Activated CD4-positive, alpha-beta T cell treated with anti-CD3 and anti-CD28 coated beads, Interleukin-2, amount 10 ng/mL, durations not matched to agents 7 days and 5 days (primary cell): ENCODE measurements around the gene FBXW5. TPM values are rescaled to one million over a fixed set of nuclear protein-coding genes. Genes with fewer than 3 reads are reported as not detected.

Experiments used
- CTCF ChIA-PET: fragments of 350-600 bp; sonication (Branson Sonifier 250); formaldehyde crosslinking; loops from one replicate; lab custom pipeline; 2021; ENCODE audit warnings: antibody characterized with exemption; lab: Charles Lee
- POLR2A ChIA-PET: fragments of 350-600 bp; sonication (Branson Sonifier 250); formaldehyde crosslinking; loops from one replicate; lab custom pipeline; 2021; ENCODE audit warnings: antibody characterized with exemption; lab: Charles Lee
- DNase-seq: peaks from one replicate; pipeline ENCODE4 v3.0.0-alpha.2; 2020
- H3K27ac Mint-ChIP-seq: one replicate; pipeline ENCODE4 v1.8.0; 2021; ENCODE audit warnings: mild to moderate bottlenecking, moderate library complexity, mixed read lengths
- H3K27me3 Mint-ChIP-seq: one replicate; pipeline ENCODE4 v1.8.0; 2021; ENCODE audit warnings: mixed read lengths
- H3K36me3 Mint-ChIP-seq: one replicate; pipeline ENCODE4 v1.8.0; 2021; ENCODE audit warnings: low read depth, mixed read lengths
- H3K4me1 Mint-ChIP-seq: one replicate; pipeline ENCODE4 v1.8.0; 2021; ENCODE audit warnings: mixed read lengths
- H3K4me3 Mint-ChIP-seq: one replicate; pipeline ENCODE4 v1.8.0; 2021; ENCODE audit warnings: mild to moderate bottlenecking, moderate library complexity, mixed read lengths
- H3K9me3 Mint-ChIP-seq: one replicate; pipeline ENCODE4 v1.8.0; 2021; ENCODE audit warnings: mixed read lengths
- total RNA-seq, 2 experiments: library from RNA; stranded (reverse); gene quantifications; one replicate each; pipeline ENCODE4 v1.2.3, GENCODE V29; 2021

Gene FBXW5
- total RNA-seq, 2 experiments from 2014 or later: 116 to 123 TPM

- Mint-ChIP-seq H3K4me3 (no peak overlapping the region), H3K27me3 (peaks cover 3% of the 10 kb centered on the region), H3K27ac (no peak overlapping the region), H3K4me1 (peaks cover 48% of the 10 kb centered on the region), H3K9me3 (no peaks in the 10 kb centered on the region), H3K36me3 (no peaks in the 10 kb centered on the region)
- ChIA-PET CTCF (interaction anchor here (1.3 to 1.9 kb wide), 2 partner anchors 65 to 72 kb away, joined by 3 to 4 read pairs; no protein-coding TSS in a partner anchor), POLR2A (no interaction called here)
- no peak for DNase-seq
Measured at GRCh38 chr9:136963751-136964150, 19.2 kb upstream of the FBXW5 start.

GRCh38 chr9:136963341-136963740 is 18.8 kb upstream of the FBXW5 start:
- peaks cover 49% of the 10 kb centered on the region for H3K4me1 Mint-ChIP-seq
- no peaks in the 10 kb centered on the region for H3K36me3 Mint-ChIP-seq
- peak overlapping the region; percentile 31 for H3K27ac Mint-ChIP-seq
- no peaks in the 10 kb centered on the region for H3K9me3 Mint-ChIP-seq
- CTCF ChIA-PET: interaction anchor here (1.3 to 1.9 kb wide), 2 partner anchors 66 to 72 kb away, joined by 3 to 4 read pairs; no protein-coding TSS in a partner anchor
- POLR2A ChIA-PET: no interaction called here
- no peak for DNase-seq
- H3K27me3 Mint-ChIP-seq: peaks cover 3% of the 10 kb centered on the region
- H3K4me3 Mint-ChIP-seq: no peak overlapping the region

GRCh38 chr9:136962701-136963248 is 18.2 kb upstream of the FBXW5 start:
- peaks cover 49% of the 10 kb centered on the region for H3K4me1 Mint-ChIP-seq
- peaks cover 3% of the 10 kb centered on the region for H3K27me3 Mint-ChIP-seq
- CTCF ChIA-PET: interaction anchor here (1.3 kb wide), 1 partner anchor 66 kb away, joined by 3 read pairs; no protein-coding TSS in a partner anchor
- peak overlapping the region; percentile 31 for H3K27ac Mint-ChIP-seq
- no peak for DNase-seq
- no peaks in the 10 kb centered on the region for H3K9me3 Mint-ChIP-seq
- POLR2A ChIA-PET: no interaction called here
- H3K36me3 Mint-ChIP-seq: no peaks in the 10 kb centered on the region
- H3K4me3 Mint-ChIP-seq: no peak overlapping the region

- H3K27me3 Mint-ChIP-seq: peaks cover 3% of the 10 kb centered on the region
- CTCF ChIA-PET: interaction anchor here (1.3 kb wide), 1 partner anchor 67 kb away, joined by 3 read pairs; no protein-coding TSS in a partner anchor
- POLR2A ChIA-PET: no interaction called here
Measured at GRCh38 chr9:136962163-136962562, 17.6 kb upstream of the FBXW5 start.

GRCh38 chr9:136961279-136962065 is 16.9 kb upstream of the FBXW5 start:
- DNase-seq: no peak
- Mint-ChIP-seq H3K27me3 (peaks cover 3% of the 10 kb centered on the region), H3K36me3 (peaks cover 3% of the 10 kb centered on the region), H3K4me3 (no peak overlapping the region), H3K4me1 (peaks cover 48% of the 10 kb centered on the region), H3K27ac (peak overlapping the region; percentile 41), H3K9me3 (peaks cover 4% of the 10 kb centered on the region)
- POLR2A ChIA-PET: no interaction called here
- CTCF ChIA-PET: no interaction called here

More at GRCh38 chr9:136962163-136962562, 17.6 kb upstream of the FBXW5 start:
- H3K4me1 Mint-ChIP-seq: peaks cover 49% of the 10 kb centered on the region
- DNase-seq: no peak
- H3K36me3 Mint-ChIP-seq: no peaks in the 10 kb centered on the region
- H3K4me3 Mint-ChIP-seq: no peak overlapping the region
- H3K27ac Mint-ChIP-seq: no peak overlapping the region
- no peaks in the 10 kb centered on the region for H3K9me3 Mint-ChIP-seq

GRCh38 chr9:136960938-136961275 is 16.4 kb upstream of the FBXW5 start:
- ChIA-PET CTCF (interaction anchor here (0.5 to 0.9 kb wide), 3 partner anchors 13 to 135 kb away, joined by 3 to 4 read pairs (median 3); no protein-coding TSS in a partner anchor), POLR2A (no interaction called here)
- Mint-ChIP-seq H3K27me3 (peaks cover 3% of the 10 kb centered on the region), H3K9me3 (peaks cover 7% of the 10 kb centered on the region), H3K27ac (peak overlapping the region; percentile 41), H3K4me3 (no peak overlapping the region), H3K4me1 (peaks cover 42% of the 10 kb centered on the region), H3K36me3 (peaks cover 7% of the 10 kb centered on the region)
- DNase-seq: no peak

GRCh38 chr9:136960212-136960937 is 15.8 kb upstream of the FBXW5 start:
- Mint-ChIP-seq H3K36me3 (peaks cover 7% of the 10 kb centered on the region), H3K4me1 (peaks cover 37% of the 10 kb centered on the region), H3K27ac (peak overlapping the region; percentile 94), H3K27me3 (no peaks in the 10 kb centered on the region), H3K9me3 (peaks cover 7% of the 10 kb centered on the region), H3K4me3 (peak overlapping the region; percentile 41)
- peak; percentile 61 for DNase-seq
- ChIA-PET CTCF (interaction anchor here (0.5 to 1.2 kb wide), 4 partner anchors 13 to 134 kb away, joined by 3 to 4 read pairs (median 4); no protein-coding TSS in a partner anchor), POLR2A (no interaction called here)

- ChIA-PET POLR2A (no interaction called here), CTCF (interaction anchor here (1.2 kb wide), 1 partner anchor 70 kb away, joined by 4 read pairs; no protein-coding TSS in a partner anchor)
- Mint-ChIP-seq H3K9me3 (peaks cover 7% of the 10 kb centered on the region), H3K27me3 (no peaks in the 10 kb centered on the region), H3K27ac (peak overlapping the region; percentile 46), H3K36me3 (peaks cover 7% of the 10 kb centered on the region), H3K4me1 (peaks cover 28% of the 10 kb centered on the region), H3K4me3 (no peak overlapping the region)
- DNase-seq: no peak
Measured at GRCh38 chr9:136958898-136959850, 14.6 kb upstream of the FBXW5 start.

GRCh38 chr9:136958473-136958872 is 13.9 kb upstream of the FBXW5 start:
- POLR2A ChIA-PET: no interaction called here
- Mint-ChIP-seq H3K9me3 (peaks cover 7% of the 10 kb centered on the region), H3K36me3 (peaks cover 7% of the 10 kb centered on the region), H3K4me1 (peaks cover 27% of the 10 kb centered on the region), H3K27ac (no peak overlapping the region), H3K4me3 (no peak overlapping the region), H3K27me3 (no peaks in the 10 kb centered on the region)
- DNase-seq: no peak
- CTCF ChIA-PET: no interaction called here

- Mint-ChIP-seq H3K27ac (peak overlapping the region; percentile 50), H3K27me3 (no peaks in the 10 kb centered on the region), H3K36me3 (peaks cover 7% of the 10 kb centered on the region), H3K4me3 (no peak overlapping the region), H3K9me3 (peaks cover 7% of the 10 kb centered on the region), H3K4me1 (peaks cover 21% of the 10 kb centered on the region)
- CTCF ChIA-PET: no interaction called here
- no peak for DNase-seq
- POLR2A ChIA-PET: no interaction called here
Measured at GRCh38 chr9:136957901-136958300, 13.4 kb upstream of the FBXW5 start.

GRCh38 chr9:136957461-136957860 is 12.9 kb upstream of the FBXW5 start:
- Mint-ChIP-seq H3K27ac (no peak overlapping the region), H3K36me3 (peaks cover 7% of the 10 kb centered on the region), H3K27me3 (no peaks in the 10 kb centered on the region), H3K4me3 (no peak overlapping the region), H3K9me3 (peaks cover 7% of the 10 kb centered on the region), H3K4me1 (peaks cover 19% of the 10 kb centered on the region)
- ChIA-PET CTCF (no interaction called here), POLR2A (no interaction called here)
- DNase-seq: no peak

GRCh38 chr9:136956604-136957003 is 12.1 kb upstream of the FBXW5 start:
- ChIA-PET CTCF (no interaction called here), POLR2A (no interaction called here)
- H3K36me3 Mint-ChIP-seq: peaks cover 7% of the 10 kb centered on the region
- no peak for DNase-seq
- H3K4me3 Mint-ChIP-seq: no peak overlapping the region
- H3K4me1 Mint-ChIP-seq: peaks cover 19% of the 10 kb centered on the region
- H3K27me3 Mint-ChIP-seq: no peaks in the 10 kb centered on the region
- H3K27ac Mint-ChIP-seq: peak overlapping the region; percentile 1
- H3K9me3 Mint-ChIP-seq: peaks cover 7% of the 10 kb centered on the region
